Mucosa of gallbladder (tissue), 1 donor: ENCODE results near the gene SLC26A2. TPM values are rescaled to one million over a fixed set of nuclear protein-coding genes. Genes with fewer than 3 reads are reported as not detected.
"Not testable (repeated sequence)": the region's sequence is repeated elsewhere in the genome, so short reads cannot be mapped to it uniquely, and the experiment has no call there.

Source experiments
- DNase-seq: peaks from one replicate; pipeline ENCODE4 v3.0.0-alpha.2; 2020; ENCODE audit warnings: low spot score
- total RNA-seq: library from RNA; stranded (reverse); gene quantifications from one replicate; pipeline ENCODE4 v1.2.1, GENCODE V29; 2021
- donor health status: DM: no; HTN: no; CAD: no.

SLC26A2 gene
- total RNA-seq, 1 donor from 2014 or later, result 8.7 TPM

DNA sequence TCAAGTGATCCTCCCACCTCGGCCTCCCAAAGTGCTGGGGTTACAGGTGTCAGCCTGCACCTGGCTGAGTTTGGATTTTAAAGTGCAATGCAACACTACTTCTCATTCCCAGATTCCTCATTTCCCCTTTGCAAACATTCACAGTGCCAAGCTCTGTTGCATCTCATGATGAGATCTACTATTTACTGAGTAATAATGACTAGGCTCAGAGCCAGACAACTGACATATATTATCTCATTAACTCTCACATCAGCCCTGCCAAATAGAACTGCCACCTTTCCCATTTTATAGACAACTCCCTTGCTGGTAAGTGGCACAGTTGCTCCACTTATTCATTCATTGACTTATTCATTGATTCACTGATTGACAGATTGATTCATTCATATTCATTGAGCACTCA is 22.9 kb upstream of the SLC26A2 start:
- DNase-seq, result no peak

DNA sequence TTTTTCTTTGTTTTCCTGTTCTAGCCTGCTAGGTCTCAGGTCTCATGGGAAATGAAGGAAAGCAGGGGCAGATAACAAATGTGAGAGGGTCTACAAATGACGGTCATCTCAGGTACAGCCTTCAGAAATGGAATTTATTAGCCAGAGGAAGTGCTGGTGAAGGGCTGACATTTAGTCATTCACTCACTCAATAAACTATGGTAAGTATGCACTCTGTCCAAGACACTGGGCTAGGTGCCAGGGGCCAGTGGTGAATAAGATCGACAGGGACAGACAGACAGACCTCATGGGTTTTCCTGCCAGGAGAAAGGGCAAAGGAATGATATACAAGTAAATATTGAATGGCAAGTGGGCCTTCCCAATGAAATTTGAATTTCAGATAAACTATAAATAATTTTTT is 22.3 kb upstream of the SLC26A2 start:
- peak; percentile 46 for DNase-seq

DNA sequence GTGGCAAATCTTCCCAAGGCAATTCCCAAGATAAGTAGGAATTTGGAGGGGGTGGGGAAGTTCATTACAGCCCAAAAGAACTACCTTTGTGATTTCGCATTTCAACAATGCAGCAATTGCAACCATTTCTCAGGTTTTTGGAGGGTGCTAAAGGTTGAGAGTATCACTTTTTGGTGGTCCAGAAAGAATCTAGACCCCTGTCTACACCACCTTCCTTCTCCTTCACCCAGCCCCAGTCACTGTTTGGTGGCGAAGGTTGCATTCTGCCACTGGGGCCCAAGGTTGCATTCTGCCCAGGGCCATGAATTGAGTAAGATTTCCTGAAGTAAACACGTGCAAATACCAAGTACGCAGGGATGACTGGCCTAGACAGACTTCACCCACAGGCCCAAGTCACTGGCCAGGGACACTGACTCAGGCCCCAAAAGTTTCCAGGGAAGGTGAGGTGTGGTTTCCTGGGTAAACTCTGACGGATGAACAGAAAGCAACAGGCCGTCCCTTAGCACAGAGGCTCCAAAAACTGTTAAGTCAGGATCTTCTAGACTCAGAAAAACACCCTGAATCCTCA is 21.7 kb upstream of the SLC26A2 start:
- no peak for DNase-seq

DNA sequence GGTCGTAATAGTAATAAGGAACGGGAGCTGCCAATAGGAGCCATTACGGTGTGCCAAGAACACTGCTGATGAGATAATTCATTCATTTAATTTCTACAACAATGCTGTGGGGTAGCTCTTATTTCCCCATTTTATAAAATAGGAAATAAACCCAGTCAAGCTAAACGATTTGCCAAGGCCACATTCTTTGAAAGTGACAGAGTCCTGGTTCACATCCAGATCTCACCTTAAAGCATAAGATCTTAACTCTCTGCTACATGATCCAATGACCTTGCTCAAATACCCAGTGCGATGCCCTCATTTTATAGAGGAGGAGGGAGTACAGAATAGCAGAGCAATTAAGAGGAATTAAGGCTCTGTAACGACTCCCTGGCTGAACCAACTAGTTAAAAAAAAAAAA is 21.0 kb upstream of the SLC26A2 start:
- no peak for DNase-seq

DNA sequence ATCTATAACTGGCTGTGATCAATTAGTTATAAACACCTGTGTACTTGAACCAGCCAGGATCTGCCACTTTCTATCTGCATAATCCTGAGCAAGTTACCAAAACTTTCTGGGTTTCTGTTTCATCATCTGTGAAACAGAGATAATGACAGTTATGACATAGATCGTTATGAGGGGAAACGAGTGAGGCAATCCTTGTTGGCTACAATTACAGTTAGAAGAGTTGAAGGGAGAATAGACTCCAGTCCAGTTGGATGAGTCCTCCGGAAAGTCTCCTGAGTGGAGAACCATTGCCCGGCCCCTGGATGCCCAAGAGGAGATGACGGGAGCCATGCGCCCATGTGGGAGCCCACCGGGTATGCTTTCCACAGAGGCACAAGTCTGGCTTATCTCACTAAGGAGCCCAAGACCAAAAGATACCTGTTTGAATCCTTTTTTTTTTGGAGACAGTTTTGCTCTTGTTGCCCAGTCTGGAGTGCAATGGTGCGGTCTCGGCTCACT is 20.4 kb upstream of the SLC26A2 start:
- DNase-seq, result no peak

DNA sequence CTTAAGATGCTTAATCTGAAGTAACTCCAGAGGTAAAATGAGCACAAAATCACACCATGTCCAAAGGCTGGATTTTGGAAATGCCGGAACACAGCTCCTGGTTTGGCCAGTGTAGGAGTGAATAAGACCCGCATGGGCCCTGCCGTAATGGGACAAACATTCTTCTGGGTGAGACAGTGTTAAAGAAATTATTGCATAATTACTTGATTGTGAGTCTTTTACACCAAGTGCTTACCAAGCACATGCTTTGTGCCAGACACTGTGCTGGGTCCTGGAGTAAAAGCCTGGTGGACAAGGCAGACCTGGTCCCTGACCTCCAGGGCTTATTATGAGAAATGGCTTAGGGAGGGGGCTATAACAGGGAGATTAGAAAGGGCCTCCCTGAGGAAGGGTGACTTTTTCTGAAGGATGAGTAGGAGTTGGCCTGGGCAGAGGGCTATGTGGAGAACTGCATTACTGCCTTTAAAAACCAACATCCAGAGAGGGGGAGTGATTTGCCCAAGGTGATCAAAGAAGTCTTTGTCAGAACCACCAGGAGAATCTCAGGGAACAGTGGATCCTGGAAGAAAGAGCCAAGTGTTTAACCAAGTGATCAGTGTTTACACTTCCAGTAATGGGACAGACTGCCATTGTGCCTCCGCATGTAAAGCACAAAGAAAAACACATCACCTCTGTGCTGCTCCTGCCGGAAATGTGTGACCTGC is 19.5 kb upstream of the SLC26A2 start:
- DNase-seq, result no peak

DNA sequence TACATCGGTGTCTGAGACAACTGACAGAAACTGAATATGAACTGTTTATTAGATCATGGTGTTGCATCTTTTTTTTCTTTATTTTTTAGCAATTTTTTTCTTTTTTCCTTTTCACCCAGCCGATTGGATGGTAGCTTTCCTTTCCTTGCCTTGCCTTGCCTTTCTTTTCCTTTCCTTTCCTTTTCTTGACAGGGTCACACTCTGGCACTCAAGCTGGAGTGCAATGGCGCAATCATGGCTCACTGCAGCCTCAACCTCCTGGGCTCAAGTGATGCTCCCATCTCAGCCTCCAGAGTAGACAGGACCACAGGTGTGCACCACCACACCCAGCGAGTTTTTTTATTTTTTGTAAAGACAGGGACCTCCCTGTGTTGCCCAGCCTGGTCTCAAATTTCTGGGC is 18.8 kb upstream of the SLC26A2 start:
- DNase-seq, result no peak

DNA sequence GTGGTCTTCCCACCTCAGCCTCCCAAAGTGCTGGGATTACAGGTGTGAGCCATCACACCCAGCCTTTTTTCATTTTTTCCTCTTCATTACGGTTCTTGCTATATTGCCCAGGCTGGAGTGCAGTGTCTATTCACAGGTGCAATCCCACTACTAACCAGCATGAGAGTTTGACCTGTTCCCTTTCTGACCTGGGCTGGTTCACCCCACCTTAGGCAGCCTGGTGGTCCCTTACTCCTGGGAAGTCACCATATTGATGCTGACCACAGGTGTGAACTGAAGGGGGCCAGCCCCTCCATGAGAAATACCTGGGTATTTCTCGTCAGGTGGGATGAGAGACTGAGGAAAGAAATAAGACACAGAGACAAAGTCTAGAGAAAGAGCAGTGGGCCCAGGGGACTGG is 18.4 kb upstream of the SLC26A2 start:
- no peak for DNase-seq

DNA sequence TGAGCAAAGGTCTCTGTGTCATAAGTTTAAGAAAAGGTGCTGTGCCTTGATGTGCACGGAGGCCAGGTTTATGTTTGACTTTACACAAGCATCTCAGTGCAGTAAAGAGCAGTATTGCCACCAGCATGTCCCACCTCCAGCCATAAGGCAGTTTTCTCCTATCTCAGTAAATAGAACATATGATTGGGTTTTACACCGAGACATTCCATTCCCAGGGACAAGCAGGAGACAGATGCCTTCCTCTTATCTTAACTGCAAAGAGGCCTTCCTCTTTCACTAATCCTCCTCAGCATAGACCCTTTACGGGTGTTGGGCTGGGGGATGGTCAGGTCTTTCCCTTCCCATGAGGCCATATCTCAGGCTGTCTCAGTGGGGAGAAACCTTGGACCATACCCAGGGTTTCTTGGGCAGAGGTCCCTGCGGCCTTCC is 17.8 kb upstream of the SLC26A2 start:
- DNase-seq, result not testable (repeated sequence)

DNA sequence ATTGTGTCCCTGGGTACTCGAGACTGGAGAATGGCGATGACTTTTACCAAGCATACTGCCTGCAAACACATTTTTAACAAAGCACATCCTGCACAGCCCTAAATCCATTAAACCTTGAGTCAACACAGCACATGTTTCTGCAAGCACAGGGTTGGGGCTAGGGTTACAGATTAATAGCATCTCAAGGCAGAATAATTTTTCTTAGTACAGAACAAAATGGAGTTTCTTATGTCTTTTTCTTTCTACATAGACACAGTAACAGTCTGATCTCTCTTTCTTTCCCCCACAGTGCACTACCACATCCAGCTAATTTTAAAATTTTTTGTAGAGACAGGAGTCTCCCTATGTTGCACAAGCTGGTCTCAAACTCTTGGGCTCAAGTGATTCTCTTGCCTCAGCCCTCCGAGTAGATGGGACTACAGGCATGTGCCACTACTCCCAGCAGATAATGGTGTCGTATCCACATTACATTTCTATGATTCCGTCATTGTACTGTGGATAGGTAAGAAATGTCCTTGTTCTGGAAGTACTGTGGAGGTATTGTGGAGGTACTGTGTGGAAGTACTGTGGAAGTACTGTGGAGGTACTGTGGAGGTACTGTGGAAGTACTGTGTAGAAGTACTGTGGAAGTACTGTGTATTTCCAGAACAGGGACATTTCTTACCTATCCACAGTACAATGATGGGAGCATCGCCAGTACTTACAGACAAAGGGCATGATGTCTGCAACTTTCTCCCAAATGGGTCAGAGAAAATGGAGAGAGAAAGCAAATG is 17.2 kb upstream of the SLC26A2 start:
- not testable (repeated sequence) for DNase-seq

DNA sequence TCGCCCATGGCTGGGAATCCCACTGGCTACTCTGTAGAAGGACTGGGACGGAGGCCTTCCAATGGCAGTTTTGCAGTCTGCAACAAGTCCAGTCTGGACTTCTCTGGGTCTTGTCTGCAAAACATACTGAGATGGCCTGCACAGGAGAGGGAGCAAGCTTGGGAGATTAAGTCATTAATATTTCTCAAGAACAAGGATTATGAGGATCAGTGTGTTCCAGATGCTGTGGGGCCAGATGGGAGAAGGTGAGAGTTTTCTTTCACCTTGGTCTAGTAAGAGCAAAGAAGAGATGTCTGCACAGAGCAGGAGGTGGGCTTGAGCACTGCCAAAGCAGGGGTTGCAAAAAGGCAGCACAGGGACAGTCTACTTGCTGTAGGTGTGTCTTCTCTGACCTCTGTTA is 15.9 kb upstream of the SLC26A2 start, which contains the start of gene PDE6A:
TSS of gene PDE6A (minus strand) at position 128 of the 400 bp plus-strand sequence. CDS start at position 8, 120 bp downstream.
- DNase-seq, result no peak

DNA sequence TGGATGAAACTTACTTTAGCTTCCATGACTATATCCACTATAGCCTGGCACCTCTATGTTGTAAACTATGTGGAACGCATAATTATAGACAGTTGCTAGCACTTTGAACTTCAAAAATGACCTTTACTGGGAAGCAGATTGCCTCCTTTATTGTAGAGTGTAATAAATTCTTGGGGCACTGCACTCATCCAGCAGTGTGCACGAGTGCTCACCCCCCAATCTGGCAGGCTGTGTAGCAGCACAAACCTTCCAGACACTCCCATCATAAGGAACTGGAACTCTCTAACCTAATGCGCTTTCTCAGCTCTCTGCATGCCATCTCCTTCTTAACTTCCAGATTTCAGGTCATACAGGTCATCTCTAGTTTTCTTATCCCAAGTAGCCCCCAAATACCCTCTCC is 14.4 kb upstream of the SLC26A2 start:
- no peak for DNase-seq

DNA sequence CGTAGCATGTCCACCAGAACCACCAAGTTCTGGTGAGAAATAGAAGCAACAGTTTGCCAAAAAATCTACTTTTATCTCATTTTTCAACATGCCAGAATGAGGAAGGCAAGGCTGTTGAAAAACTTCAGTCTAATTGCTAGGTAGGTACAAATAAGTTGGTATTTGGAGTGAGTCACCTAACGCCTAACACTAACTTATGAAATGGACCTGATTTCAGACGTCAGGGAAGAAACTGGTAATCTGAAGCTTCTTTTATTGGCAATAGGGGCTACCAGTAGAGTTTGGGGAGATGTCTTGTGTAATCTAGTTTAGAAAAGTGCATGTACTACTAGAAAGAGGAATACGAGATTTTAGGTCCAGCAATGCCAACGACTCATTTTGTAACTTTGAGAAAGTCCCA is 11.6 kb upstream of the SLC26A2 start:
- no peak for DNase-seq

DNA sequence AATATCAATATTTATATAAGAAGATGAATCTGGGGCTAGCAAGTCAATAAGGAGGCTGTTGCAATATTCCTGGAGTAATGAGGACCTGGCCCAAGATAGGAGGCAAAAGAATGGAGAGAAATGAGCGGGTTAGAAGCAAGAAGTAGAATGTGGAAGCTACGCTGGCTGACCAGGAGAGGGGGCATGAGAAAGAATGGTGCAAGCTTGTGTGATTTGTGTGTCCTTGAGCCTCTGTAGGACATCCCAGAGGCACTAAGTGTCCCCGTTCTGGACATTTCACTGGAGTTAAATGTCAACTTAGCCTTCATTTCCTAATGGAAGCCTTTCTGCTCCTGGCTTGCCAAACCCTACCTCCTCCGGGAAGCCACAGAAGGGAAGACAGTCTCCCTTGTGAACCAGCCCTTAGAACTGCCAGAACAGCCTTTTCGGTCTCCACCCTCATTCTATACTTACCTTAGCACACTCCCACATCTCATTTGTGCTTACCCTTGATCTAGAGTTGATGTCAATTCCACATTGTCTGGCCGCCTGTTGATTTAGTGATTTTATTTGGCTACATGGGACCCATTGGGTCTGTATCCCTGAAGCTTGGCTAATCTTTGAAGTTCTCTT is 9.3 kb upstream of the SLC26A2 start:
- DNase-seq, result no peak

DNA sequence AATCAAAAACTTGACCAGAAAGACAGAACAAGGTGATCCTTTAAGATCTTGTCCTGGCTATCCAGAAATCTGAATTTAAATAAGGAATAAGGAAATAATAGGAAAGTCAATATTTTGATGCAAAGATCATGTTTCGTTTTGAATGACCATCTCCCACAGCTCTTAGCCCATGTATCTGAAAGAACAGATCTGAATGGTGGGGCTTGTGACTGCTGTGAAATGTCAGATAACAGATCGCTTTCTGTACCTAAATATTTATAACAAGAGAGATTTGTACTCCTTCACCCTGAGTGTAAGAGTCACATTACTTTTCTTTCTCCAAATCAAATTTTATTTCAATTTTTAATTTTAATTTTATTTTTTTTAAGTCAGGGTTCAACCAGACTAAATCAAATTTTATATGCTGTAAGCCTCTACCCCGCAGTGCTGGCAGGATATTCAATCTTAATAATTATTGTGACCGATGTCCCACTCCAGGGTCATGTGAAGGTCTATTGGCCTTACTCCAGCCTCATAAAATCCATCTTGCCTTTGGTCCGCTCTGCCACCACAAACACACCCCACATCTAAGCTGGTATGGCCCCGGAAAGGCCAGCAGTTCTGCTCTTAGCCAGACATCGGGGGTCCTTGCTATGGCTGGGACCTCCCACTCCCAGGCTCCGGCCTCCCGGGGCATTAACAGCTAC is 7.0 kb upstream of the SLC26A2 start:
- DNase-seq, result no peak

DNA sequence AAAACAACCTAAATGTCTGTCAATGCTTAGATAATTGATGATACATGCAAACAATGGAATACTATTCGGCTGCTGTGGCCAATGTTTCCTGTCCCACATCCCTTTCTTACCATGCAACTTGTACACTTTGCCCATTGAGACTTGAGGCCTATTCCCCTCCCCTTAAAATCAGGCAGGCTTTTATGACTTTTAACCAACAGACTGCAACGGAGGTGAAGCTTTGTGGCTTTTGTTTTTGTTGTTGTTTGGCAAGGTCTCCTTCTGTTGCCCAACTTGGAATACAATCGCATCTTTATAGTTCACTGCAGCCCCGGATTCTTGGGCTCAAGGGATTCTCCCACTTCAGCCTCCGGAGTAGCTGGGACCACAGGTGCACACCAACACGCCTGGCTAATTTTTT is 5.8 kb upstream of the SLC26A2 start:
- DNase-seq, result no peak

DNA sequence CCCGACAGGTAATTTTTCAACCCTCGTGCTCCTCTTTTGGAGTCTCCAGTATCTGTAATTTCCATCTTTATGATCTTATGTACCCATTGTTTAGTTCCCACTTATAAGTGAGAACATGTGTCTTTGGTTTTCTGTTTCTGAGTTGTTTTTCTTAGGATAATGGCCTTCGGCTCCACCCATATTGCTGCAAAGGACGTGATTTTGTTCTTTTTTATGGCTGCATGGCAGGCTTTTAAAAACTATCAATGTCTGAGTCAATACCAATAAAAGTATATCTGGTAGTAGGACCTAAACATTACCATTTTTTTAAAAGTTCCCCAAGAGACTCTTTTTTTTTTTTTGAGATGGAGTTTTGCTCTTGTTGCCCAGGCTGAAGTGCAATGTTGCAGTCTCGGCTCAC is 3.9 kb upstream of the SLC26A2 start:
- no peak for DNase-seq

DNA sequence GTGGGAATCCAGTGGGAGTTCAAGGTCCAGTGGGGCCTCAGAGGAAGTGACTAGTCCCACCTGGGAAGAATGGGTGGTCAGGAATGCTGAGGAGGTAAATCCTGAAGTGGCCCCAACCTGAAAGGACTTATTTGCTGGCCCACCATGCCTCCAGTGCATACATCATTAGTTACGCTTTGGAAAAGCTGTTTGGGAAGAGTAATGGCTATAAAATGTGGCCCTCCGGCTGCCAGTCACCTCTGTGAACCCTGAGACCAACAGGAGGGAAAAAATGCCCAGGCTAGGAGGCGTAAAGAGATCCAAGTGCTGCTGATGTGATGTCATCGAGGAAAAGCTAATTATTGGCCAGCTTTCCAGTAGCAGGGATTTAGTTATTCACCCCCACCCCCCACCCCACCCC is 2.7 kb upstream of the SLC26A2 start:
- DNase-seq, result no peak

DNA sequence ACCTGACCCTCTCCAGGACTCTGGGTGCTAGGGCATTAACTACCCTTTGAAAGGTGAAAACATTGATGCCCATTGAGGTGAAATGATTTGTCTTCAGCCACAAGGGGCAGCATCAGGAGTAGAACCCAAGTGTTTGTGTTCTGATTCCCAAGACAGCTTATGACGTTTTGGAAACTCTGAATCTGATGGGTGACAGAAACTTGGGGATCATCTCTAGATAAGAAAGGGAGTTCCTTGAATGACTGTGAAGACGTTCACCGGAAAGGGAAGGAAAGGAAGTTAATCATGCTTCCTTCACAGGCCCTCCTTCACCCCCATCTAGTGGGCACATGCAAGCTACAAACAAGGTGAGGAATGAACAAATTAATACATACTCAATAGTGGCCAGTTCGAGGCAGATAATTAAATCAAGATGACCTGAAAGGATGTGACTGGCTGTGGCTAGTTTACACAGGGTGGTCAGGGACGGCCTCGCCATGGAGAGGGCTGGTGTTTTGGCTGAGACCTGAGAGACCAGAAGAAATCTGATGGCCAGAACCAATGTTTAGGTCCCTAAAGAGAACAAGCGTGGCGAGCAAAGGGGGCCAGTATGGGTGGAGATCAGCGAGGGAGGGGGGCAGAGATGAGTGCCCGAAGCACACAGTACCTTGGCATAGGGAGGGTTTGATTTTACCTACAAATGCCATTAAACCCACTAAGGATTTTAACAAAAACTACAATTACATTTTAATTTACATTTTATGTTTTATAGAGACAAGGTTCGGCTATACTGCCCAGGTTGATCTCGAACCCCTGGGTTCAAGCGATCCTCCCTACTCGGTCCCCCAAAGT is 937 bp upstream of the SLC26A2 start:
- no peak for DNase-seq

DNA sequence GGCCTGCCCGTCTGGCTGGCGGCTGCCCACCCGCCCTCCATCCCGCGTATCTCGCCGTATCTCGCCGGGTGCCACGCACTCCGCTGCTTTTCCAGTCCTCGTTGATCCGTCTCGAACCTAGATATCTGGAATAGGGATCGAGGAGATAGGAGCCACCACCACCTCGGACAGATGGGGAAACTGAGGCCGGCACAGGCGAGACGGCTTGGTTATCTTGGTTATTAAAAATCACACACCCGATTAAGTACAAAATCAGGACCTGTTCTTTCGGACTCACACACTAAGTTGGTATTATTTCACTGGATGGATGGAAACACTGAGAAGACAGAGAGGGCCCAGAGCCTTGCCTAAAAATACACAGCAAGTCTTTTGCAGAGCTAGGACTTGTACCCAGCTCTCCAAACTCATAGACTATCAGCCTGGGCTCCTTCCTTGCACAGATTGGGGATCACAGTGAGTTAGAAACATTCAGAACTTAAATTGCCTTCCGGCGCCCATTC is 678 bp downstream of the SLC26A2 start:
- no peak for DNase-seq

DNA sequence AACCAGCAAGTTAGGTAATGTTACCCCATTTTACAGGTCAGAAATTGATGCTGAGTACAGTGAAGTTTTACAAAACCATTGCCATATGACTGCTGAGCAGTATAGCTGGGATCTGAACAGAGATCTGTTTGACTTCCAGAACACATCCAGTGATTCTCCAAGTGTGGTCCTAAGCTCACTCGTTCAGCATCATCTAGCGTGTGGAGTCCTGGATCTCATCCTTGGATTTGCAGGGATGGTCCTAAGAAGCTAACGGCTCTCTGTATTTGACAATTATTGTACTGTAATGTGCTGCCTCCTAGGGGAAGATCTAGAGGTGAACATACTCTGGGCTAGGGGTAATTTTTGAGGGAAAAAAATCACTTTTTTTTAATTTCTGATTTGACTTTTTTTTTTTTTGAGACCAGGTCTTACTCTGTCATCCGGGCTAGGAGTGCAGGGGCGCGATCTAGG is 1.4 kb downstream of the SLC26A2 start:
- no peak for DNase-seq
